GM12878 (cell line): ENCODE results near the gene FGF14. TPM values are rescaled to one million over a fixed set of nuclear protein-coding genes. Genes with fewer than 3 reads are reported as not detected.

Experiments used
- ATAC-seq: fragments of 200-7000 bp; cut with Tn5 transposase; 3 replicates; pipeline ENCODE4 v1.9.1; 2020; ENCODE audit warnings: mild to moderate bottlenecking, moderate library complexity
- BruUV-seq: library from RNA; stranded (reverse); fragments of 400-500 nt; replicated peaks from 2 replicates; lab custom pipeline; 2021; lab: Mats Ljungman, UMichigan
- CTCF ChIA-PET: fragments of 300-600 bp; sonication (Branson Sonifier 250); formaldehyde crosslinking; extraction: SDS; loops from one replicate; lab custom pipeline; 2021; ENCODE audit warnings: inconsistent platforms; lab: Yijun Ruan, JAX
- POLR2A ChIA-PET: fragments of 350-600 bp; formaldehyde crosslinking; extraction: SDS; loops from one replicate; lab custom pipeline; 2021; ENCODE audit warnings: inconsistent platforms; lab: Charles Lee
- RAD21 ChIA-PET: fragments of 300-600 bp; sonication (Branson Sonifier 250); formaldehyde crosslinking; loops from one replicate; lab custom pipeline; 2023; ENCODE audit warnings: antibody characterized with exemption; ENCODE audit not compliant: unreplicated experiment; lab: Charles Lee
- SMC1A ChIA-PET: fragments of 300-600 bp; sonication (Branson Sonifier 250); formaldehyde crosslinking; loops from one replicate; lab custom pipeline; 2023; ENCODE audit not compliant: unreplicated experiment, uncharacterized antibody; lab: Charles Lee
- DNase-seq: peaks from one replicate; pipeline ENCODE4 v3.0.0-alpha.2; 2011; ENCODE audit warnings: low read depth, low spot score
- FAIRE-seq: peaks from 3 replicates; lab custom pipeline; 2011; peaks lifted over from hg19 to GRCh38; lab: Jason Lieb, UNC
- H2AFZ ChIP-seq: 2 replicates; pipeline ENCODE4 v1.6.0; 2011; ENCODE audit warnings: low read depth, low read length, control low read depth; ENCODE audit not compliant: control insufficient read depth
- H3K27ac ChIP-seq: 2 replicates; pipeline ENCODE4 v1.5.1; 2011; ENCODE audit warnings: control low read depth; ENCODE audit not compliant: control insufficient read depth, insufficient read depth
- H3K27me3 ChIP-seq, 2 experiments: replicated peaks in 1 of 2; 2 replicates each; pipeline versions ENCODE4 v1.6.0 to v1.6.1; 2011; ENCODE audit warnings: low read length in 1 of 2; ENCODE audit not compliant: control insufficient read depth in 2 of 2, insufficient read depth in 2 of 2
- H3K36me3 ChIP-seq, 2 experiments: 2 replicates each; pipeline ENCODE4 v1.5.1; 2011; ENCODE audit warnings: low read length in 1 of 2; ENCODE audit not compliant: control insufficient read depth in 2 of 2, insufficient read depth in 2 of 2
- H3K4me1 ChIP-seq: 2 replicates; pipeline ENCODE4 v1.6.1; 2011; ENCODE audit warnings: mild to moderate bottlenecking, low read length, moderate library complexity, mixed read lengths; ENCODE audit not compliant: control insufficient read depth, insufficient read depth
- H3K4me2 ChIP-seq: 2 replicates; pipeline ENCODE4 v1.6.0; 2011; ENCODE audit warnings: control low read depth; ENCODE audit not compliant: control insufficient read depth, insufficient read depth
- H3K4me3 ChIP-seq: fragments of 200-600 bp; sonication (generic); 2 replicates; pipeline ENCODE4 v1.5.1; 2016
- H3K79me2 ChIP-seq: 2 replicates; pipeline ENCODE4 v1.6.0; 2011; ENCODE audit warnings: low read length; ENCODE audit not compliant: control insufficient read depth, insufficient read depth
- H3K9ac ChIP-seq: 2 replicates; pipeline ENCODE4 v1.8.0; 2011; ENCODE audit warnings: low read length, control low read depth, mixed read lengths; ENCODE audit not compliant: control insufficient read depth, insufficient read depth
- H3K9me3 ChIP-seq: replicated peaks from 3 replicates; pipeline ENCODE4 v1.5.1; 2011; ENCODE audit warnings: mild to moderate bottlenecking, low read length; ENCODE audit not compliant: control insufficient read depth, insufficient read depth
- H4K20me1 ChIP-seq: 2 replicates; pipeline ENCODE4 v1.6.0; 2011; ENCODE audit not compliant: control insufficient read depth, insufficient read depth
- FOXM1 ChIP-seq: IDR thresholded peaks from 2 replicates; pipeline ENCODE4 v1.6.1; 2012; ENCODE audit warnings: low read depth, mild to moderate bottlenecking, inconsistent platforms, low read length, moderate library complexity
- IKZF1 ChIP-seq: fragments of 450-650 bp; conservative IDR thresholded peaks from 2 replicates; pipeline ENCODE4 v1.6.1; 2017; ENCODE audit warnings: antibody characterized with exemption, mild to moderate bottlenecking
- KAT2A ChIP-seq: conservative IDR thresholded peaks from 2 replicates; pipeline ENCODE4 v1.6.1; 2011; ENCODE audit warnings: low read depth, low read length; ENCODE audit not compliant: control insufficient read depth
- NBN ChIP-seq: fragments of 450-650 bp; IDR thresholded peaks from 2 replicates; pipeline ENCODE4 v1.6.1; 2016
- NFIC ChIP-seq: IDR thresholded peaks from 2 replicates; pipeline ENCODE4 v1.6.1; 2012; ENCODE audit warnings: low read depth, mild to moderate bottlenecking, inconsistent platforms, low read length, moderate library complexity
- NR2C1 ChIP-seq: fragments of 450-650 bp; IDR thresholded peaks from 2 replicates; pipeline ENCODE4 v1.6.1; 2017; ENCODE audit warnings: antibody characterized with exemption, mild to moderate bottlenecking, moderate library complexity
- RCOR1 ChIP-seq: conservative IDR thresholded peaks from 2 replicates; pipeline ENCODE4 v1.6.1; 2012; ENCODE audit warnings: low read depth, low read length, improper control_type of control experiment
- SMC3 ChIP-seq: IDR thresholded peaks from 2 replicates; pipeline ENCODE4 v1.6.1; 2011; ENCODE audit warnings: low read length, improper control_type of control experiment, borderline replicate concordance
- SP1 ChIP-seq: IDR thresholded peaks from one replicate; pipeline ENCODE4 v1.6.1; 2011; ENCODE audit warnings: low read depth, low read length
- ZNF24 ChIP-seq: fragments of 450-650 bp; IDR thresholded peaks from 2 replicates; pipeline ENCODE4 v1.6.1; 2017; ENCODE audit warnings: antibody characterized with exemption, mild to moderate bottlenecking
- WGBS: methylation state at CpG from one replicate; pipeline ENCODE4 v1.1.6; 2016; ENCODE audit warnings: low lambda C conversion rate; ENCODE audit not compliant: insufficient replicate concordance, insufficient coverage; ENCODE audit errors: missing lambda C conversion rate; 5-methylcytosine and 5-hydroxymethylcytosine counted together
- in situ Hi-C: fragments of 300-500 bp; cut with MboI; formaldehyde crosslinking; loops from 9 replicates; pipeline ENCODE4 v1.14.3; 2018; ENCODE audit warnings: mixed read lengths
- intact Hi-C: fragments of 100-400 bp; cut with micrococcal nuclease; formaldehyde crosslinking; loops from one replicate; pipeline ENCODE4 v1.14.2; 2022; ENCODE audit not compliant: unreplicated experiment
- polyA plus RNA-seq, 11 experiments: library from polyadenylated mRNA; depleted of rRNA in 4 of 11; unstranded in 6 of 11; stranded (reverse) in 5 of 11; fragments of >200 nt; fragmentation: Nextera tagmentation in 4 of 11; fragmentation: Illumina TruSeq in 1 of 11; extraction: Ambion mirVana in 4 of 11; extraction: Trizol in 1 of 11; gene quantifications; 1 replicate in 1 of 11; 2 replicates in 10 of 11; pipeline versions ENCODE4 v1.2.1 to v1.2.3, GENCODE V29; 2011 to 2016; ENCODE audit warnings: inconsistent platforms in 2 of 11, missing spikeins in 2 of 11, low read depth in 1 of 11
- total RNA-seq, 4 experiments: library from RNA; depleted of rRNA in 3 of 4; stranded (reverse); fragments of >200 nt in 3 of 4; fragmentation: Illumina TruSeq in 1 of 4; extraction: Trizol in 1 of 4; gene quantifications; 2 replicates each; pipeline versions ENCODE4 v1.2.1 to v1.2.3, GENCODE V29; 2013 to 2021

FGF14 gene
- total and polyA plus RNA-seq, 10 of the 15 experiments (the other 5 are each of a cell fraction or from before 2014, with no cell fraction given): under 0.01 to 0.44 (median 0.04) TPM

DNA sequence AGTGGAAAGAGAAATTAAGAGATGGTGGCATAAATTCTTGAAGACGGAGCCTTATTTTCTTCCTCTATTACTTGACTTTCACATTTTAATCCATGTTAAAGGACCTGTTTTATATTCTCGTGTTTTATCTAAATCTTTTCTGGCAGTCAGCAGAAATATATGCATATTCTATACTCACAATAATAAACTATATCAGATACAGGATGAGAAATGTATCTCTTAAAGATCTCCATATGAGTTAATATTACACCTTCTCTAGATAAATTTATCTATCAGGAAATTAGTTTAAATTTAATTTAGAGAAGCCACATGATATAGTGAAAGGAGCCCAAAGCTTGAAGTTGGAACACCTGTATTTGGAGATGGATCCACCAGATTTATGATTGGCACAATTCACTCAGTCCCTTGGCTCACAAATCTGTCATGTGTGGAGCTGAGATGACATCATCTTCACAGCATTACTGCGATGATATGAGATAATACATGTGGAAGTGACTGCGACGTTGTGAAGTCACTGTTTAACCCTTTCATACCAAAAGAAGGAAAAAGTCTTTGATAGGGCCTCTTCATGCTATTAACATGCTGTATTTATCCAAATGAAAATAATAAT, 216.4 kb downstream of the FGF14 start:
- H3K9me3 ChIP-seq: no peaks in the 10 kb centered on the region
- no peaks in the 10 kb centered on the region for H3K27me3 ChIP-seq
- ATAC-seq: no peak
- RAD21 ChIA-PET: no interaction called here
- SMC1A ChIA-PET: no interaction called here
- in situ Hi-C loops (no loop called here), intact Hi-C loops (no loop called here)
- no peaks in the 10 kb centered on the region for H3K36me3 ChIP-seq
- H3K9ac ChIP-seq: no peak overlapping the region
- no peak for TF ChIP-seq RCOR1
- no peak for TF ChIP-seq NR2C1
- TF ChIP-seq NFIC: no peak
- TF ChIP-seq ZNF24: no peak
- no peak for TF ChIP-seq SMC3
- no peak for TF ChIP-seq KAT2A
- TF ChIP-seq NBN: no peak
- TF ChIP-seq FOXM1: no peak
- TF ChIP-seq SP1: no peak
- no peak for TF ChIP-seq IKZF1
- BruUV-seq: no TSS peak
- no peak overlapping the region for H3K4me3 ChIP-seq
- no peaks in the 10 kb centered on the region for H3K4me1 ChIP-seq
- no peak for FAIRE-seq
- H3K27ac ChIP-seq: no peak overlapping the region
- 27% methylated on average over 5 of the region's 5 CpGs for WGBS
- POLR2A ChIA-PET: no interaction called here
- CTCF ChIA-PET: no interaction called here
- H3K79me2 ChIP-seq: no peaks in the 10 kb centered on the region
- H3K4me2 ChIP-seq: no peak overlapping the region
- DNase-seq: no peak
- no peaks in the 10 kb centered on the region for H4K20me1 ChIP-seq
- no peak overlapping the region for H2AFZ ChIP-seq
